ENCODE results near the gene LENG1.
A peak's percentile ranks its signal among the peaks of the same experiment; 100 is the strongest.

LENG1 gene

GRCh38 chr19:54193011-54193410 is 33.5 kb upstream of the LENG1 start:
- TF ChIP-seq CTCF (conservative IDR thresholded peaks at IDR 0.05; ENCODE audit: low read depth, low read length) = no peak
- H3K4me3 ChIP-seq (ENCODE audit: low read length) = no peak overlapping the region
- no peak for DNase-seq (ENCODE audit: low read depth)

GRCh38 chr19:54191811-54192453 is 32.4 kb upstream of the LENG1 start:
- H3K4me3 ChIP-seq (ENCODE audit: low read length) = peak overlapping the region; percentile 76
- DNase-seq (ENCODE audit: low read depth) = no peak
- TF ChIP-seq CTCF (conservative IDR thresholded peaks at IDR 0.05; ENCODE audit: low read depth, low read length) = no peak

GRCh38 chr19:54191011-54191810 is 31.7 kb upstream of the LENG1 start, which contains the start of gene TSEN34:
Gene TSEN34 (plus strand): TSS chr19:54191308. CDS start chr19:54191365, 57 bp downstream.
- no peak for DNase-seq (ENCODE audit: low read depth)
- peak within 1 kb of the TSS; percentile 76 for H3K4me3 ChIP-seq (ENCODE audit: low read length)
- TF ChIP-seq CTCF (conservative IDR thresholded peaks at IDR 0.05; ENCODE audit: low read depth, low read length) = no peak

GRCh38 chr19:54190503-54191010 is 31.0 kb upstream of the LENG1 start:
- peak; percentile 98 for DNase-seq (ENCODE audit: low read depth)
- peak overlapping the region; percentile 76 for H3K4me3 ChIP-seq (ENCODE audit: low read length)
- no peak for TF ChIP-seq CTCF (conservative IDR thresholded peaks at IDR 0.05; ENCODE audit: low read depth, low read length)

- DNase-seq (ENCODE audit: low read depth) = peak; percentile 99
- H3K4me3 ChIP-seq (ENCODE audit: low read length) = peak overlapping the region; percentile 79
- TF ChIP-seq CTCF (conservative IDR thresholded peaks at IDR 0.05; ENCODE audit: low read depth, low read length) = no peak
These were observed 30.4 kb upstream of the LENG1 start for GRCh38 chr19:54189735-54190502.

GRCh38 chr19:54189145-54189734 is 29.7 kb upstream of the LENG1 start, which contains the start of gene MBOAT7:
Gene MBOAT7 (minus strand): TSS chr19:54189580. CDS start chr19:54188508, 1,072 bp downstream.
- peak within 1 kb of the TSS; percentile 79 for H3K4me3 ChIP-seq (ENCODE audit: low read length)
- TF ChIP-seq CTCF (conservative IDR thresholded peaks at IDR 0.05; ENCODE audit: low read depth, low read length) = peak; percentile 27
- no peak for DNase-seq (ENCODE audit: low read depth)

Data from retinal pigment epithelial cell (primary cell).